Measurements from ENCODE around the gene KIAA1549. TPM values are rescaled to one million over a fixed set of nuclear protein-coding genes. Genes with fewer than 3 reads are reported as not detected.

Gene KIAA1549
- total RNA-seq, 1 experiment from 2014 or later, result 14.1 TPM

DNA sequence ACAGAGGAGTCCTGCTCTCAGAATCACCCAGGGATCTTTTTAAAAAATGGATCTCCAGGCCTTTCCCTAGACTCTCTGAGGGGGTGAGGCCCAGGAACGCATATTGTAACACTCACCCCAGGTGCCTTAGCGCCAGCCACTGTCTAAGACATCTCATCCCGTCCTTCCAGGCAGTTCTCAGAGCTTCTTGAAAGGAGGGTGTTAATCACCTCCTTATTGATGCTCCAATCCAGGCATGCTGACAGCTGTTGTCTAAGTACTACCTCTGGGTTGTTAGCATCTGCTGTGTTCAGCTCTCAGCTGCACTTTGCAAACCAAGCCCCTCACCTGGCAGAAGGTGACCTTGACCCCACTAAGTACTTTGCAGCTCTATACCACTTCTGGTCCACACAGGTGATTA, 36.0 kb downstream of the KIAA1549 start:
- no peak overlapping the region for H3K4me3 ChIP-seq (ENCODE audit: low read depth in 2 of 2, low read length in 2 of 2)
- H3K4me1 ChIP-seq (ENCODE audit: control insufficient read depth, insufficient read depth, low read length), result no peaks in the 10 kb centered on the region
- no peaks in the 10 kb centered on the region for H3K9me3 ChIP-seq (ENCODE audit: control insufficient read depth, insufficient read depth, low read depth, low read length)
- H3K27me3 ChIP-seq (ENCODE audit: control insufficient read depth, insufficient read depth, low read length), result no peaks in the 10 kb centered on the region
- CTCF ChIA-PET, result no interaction called here
- intact Hi-C loops (cut with micrococcal nuclease; ENCODE audit: unreplicated experiment) (no loop called here), in situ Hi-C loops (cut with HindIII; ENCODE audit: low pct_unique_long_range_greater_than_20kb, low sequenced_read_pairs) (no loop called here)
- DNase-seq (ENCODE audit: low read depth, low spot score) (no peak), ATAC-seq (no peak)
- BruUV-seq (replicated peaks), result no TSS peak
- no peaks in the 10 kb centered on the region for H3K36me3 ChIP-seq (ENCODE audit: control insufficient read depth, insufficient read depth, low read length)
- H3K27ac ChIP-seq (ENCODE audit: low read length), result no peak overlapping the region
- TF ChIP-seq TCF7L2 (IDR thresholded peaks at IDR 0.05; ENCODE audit: low read depth, low read length), result no peak
- TF ChIP-seq, protein P1, sequence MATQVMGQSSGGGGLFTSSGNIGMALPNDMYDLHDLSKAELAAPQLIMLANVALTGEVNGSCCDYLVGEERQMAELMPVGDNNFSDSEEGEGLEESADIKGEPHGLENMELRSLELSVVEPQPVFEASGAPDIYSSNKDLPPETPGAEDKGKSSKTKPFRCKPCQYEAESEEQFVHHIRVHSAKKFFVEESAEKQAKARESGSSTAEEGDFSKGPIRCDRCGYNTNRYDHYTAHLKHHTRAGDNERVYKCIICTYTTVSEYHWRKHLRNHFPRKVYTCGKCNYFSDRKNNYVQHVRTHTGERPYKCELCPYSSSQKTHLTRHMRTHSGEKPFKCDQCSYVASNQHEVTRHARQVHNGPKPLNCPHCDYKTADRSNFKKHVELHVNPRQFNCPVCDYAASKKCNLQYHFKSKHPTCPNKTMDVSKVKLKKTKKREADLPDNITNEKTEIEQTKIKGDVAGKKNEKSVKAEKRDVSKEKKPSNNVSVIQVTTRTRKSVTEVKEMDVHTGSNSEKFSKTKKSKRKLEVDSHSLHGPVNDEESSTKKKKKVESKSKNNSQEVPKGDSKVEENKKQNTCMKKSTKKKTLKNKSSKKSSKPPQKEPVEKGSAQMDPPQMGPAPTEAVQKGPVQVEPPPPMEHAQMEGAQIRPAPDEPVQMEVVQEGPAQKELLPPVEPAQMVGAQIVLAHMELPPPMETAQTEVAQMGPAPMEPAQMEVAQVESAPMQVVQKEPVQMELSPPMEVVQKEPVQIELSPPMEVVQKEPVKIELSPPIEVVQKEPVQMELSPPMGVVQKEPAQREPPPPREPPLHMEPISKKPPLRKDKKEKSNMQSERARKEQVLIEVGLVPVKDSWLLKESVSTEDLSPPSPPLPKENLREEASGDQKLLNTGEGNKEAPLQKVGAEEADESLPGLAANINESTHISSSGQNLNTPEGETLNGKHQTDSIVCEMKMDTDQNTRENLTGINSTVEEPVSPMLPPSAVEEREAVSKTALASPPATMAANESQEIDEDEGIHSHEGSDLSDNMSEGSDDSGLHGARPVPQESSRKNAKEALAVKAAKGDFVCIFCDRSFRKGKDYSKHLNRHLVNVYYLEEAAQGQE (IDR thresholded peaks at IDR 0.05; ENCODE audit: insufficient read depth in 1 of 2, low read depth in 2 of 2, low read length in 1 of 2), result no peak
- TF ChIP-seq SIN3A (IDR thresholded peaks at IDR 0.05; ENCODE audit: borderline replicate concordance, insufficient read depth, low read depth, low read length), result no peak
- TF ChIP-seq, protein P2, sequence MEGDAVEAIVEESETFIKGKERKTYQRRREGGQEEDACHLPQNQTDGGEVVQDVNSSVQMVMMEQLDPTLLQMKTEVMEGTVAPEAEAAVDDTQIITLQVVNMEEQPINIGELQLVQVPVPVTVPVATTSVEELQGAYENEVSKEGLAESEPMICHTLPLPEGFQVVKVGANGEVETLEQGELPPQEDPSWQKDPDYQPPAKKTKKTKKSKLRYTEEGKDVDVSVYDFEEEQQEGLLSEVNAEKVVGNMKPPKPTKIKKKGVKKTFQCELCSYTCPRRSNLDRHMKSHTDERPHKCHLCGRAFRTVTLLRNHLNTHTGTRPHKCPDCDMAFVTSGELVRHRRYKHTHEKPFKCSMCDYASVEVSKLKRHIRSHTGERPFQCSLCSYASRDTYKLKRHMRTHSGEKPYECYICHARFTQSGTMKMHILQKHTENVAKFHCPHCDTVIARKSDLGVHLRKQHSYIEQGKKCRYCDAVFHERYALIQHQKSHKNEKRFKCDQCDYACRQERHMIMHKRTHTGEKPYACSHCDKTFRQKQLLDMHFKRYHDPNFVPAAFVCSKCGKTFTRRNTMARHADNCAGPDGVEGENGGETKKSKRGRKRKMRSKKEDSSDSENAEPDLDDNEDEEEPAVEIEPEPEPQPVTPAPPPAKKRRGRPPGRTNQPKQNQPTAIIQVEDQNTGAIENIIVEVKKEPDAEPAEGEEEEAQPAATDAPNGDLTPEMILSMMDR (IDR thresholded peaks at IDR 0.05), result no peak
- TF ChIP-seq POLR2AphosphoS5 (IDR thresholded peaks at IDR 0.05; ENCODE audit: low read depth, low read length), result no peak
- POLR2A ChIA-PET, result no interaction called here

DNA sequence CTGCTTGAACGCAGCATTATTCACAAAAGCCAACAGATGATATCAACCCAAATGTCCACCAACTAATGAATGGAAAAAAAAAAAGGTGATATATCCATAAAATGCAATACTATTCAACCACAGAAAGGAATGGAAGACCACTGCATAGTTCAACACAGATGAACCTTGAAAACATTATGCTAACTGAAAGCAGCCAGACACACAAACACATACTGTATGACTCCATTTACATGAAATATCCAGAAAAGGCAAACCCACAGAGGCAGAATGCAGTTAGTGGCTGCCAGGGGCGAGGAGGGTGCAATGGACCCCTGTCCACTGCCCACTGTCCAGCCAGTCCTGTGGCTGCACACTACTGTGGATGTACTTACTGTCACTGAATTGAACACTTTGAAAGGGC, 36.6 kb downstream of the KIAA1549 start:
- H3K27me3 ChIP-seq (ENCODE audit: control insufficient read depth, insufficient read depth, low read length), result no peaks in the 10 kb centered on the region
- H3K4me3 ChIP-seq (ENCODE audit: low read depth in 2 of 2, low read length in 2 of 2), result no peak overlapping the region
- no peaks in the 10 kb centered on the region for H3K4me1 ChIP-seq (ENCODE audit: control insufficient read depth, insufficient read depth, low read length)
- no peaks in the 10 kb centered on the region for H3K9me3 ChIP-seq (ENCODE audit: control insufficient read depth, insufficient read depth, low read depth, low read length)
- ChIA-PET POLR2A (no interaction called here), CTCF (no interaction called here)
- BruUV-seq (replicated peaks), result no TSS peak
- 0 out of 2 replicates have a peak, but pooled peaks have one; percentile 31 for ATAC-seq
- TF ChIP-seq, protein P1 (IDR thresholded peaks at IDR 0.05; ENCODE audit: insufficient read depth in 1 of 2, low read depth in 2 of 2, low read length in 1 of 2), result no peak
- TF ChIP-seq SIN3A (IDR thresholded peaks at IDR 0.05; ENCODE audit: borderline replicate concordance, insufficient read depth, low read depth, low read length), result no peak
- no peak for TF ChIP-seq POLR2AphosphoS5 (IDR thresholded peaks at IDR 0.05; ENCODE audit: low read depth, low read length)
- TF ChIP-seq, protein P2 (IDR thresholded peaks at IDR 0.05), result no peak
- no peak for TF ChIP-seq TCF7L2 (IDR thresholded peaks at IDR 0.05; ENCODE audit: low read depth, low read length)
- H3K27ac ChIP-seq (ENCODE audit: low read length), result no peak overlapping the region
- intact Hi-C loops (cut with micrococcal nuclease; ENCODE audit: unreplicated experiment), result no loop called here
- no peak for DNase-seq (ENCODE audit: low read depth, low spot score)
- no peaks in the 10 kb centered on the region for H3K36me3 ChIP-seq (ENCODE audit: control insufficient read depth, insufficient read depth, low read length)
- in situ Hi-C loops (cut with HindIII; ENCODE audit: low pct_unique_long_range_greater_than_20kb, low sequenced_read_pairs), result no loop called here
